PC-3 (cell line): ENCODE data around the gene UBE2L3. TPM values are rescaled to one million over a fixed set of nuclear protein-coding genes. Genes with fewer than 3 reads are reported as not detected.
A peak's percentile ranks its signal among the peaks of the same experiment; 100 is the strongest.

ENCODE experiments used
- ATAC-seq: fragments of 200-7000 bp; cut with Tn5 transposase; 2 replicates; pipeline ENCODE4 v1.9.1; 2020; ENCODE audit warnings: mild to moderate bottlenecking, moderate library complexity
- BruUV-seq: library from RNA; stranded (reverse); fragments of 400-500 nt; replicated peaks from 2 replicates; lab custom pipeline; 2021; lab: Mats Ljungman, UMichigan
- CTCF ChIA-PET: fragments of 300-600 bp; sonication (Branson Sonifier 250); formaldehyde crosslinking; loops from one replicate; lab custom pipeline; 2022; ENCODE audit warnings: antibody characterized with exemption; lab: Charles Lee
- POLR2A ChIA-PET: fragments of 300-600 bp; sonication (Branson Sonifier 250); formaldehyde crosslinking; loops from one replicate; lab custom pipeline; 2022; ENCODE audit warnings: antibody characterized with exemption; ENCODE audit not compliant: unreplicated experiment; lab: Charles Lee
- DNase-seq: peaks from one replicate; pipeline ENCODE4 v3.0.0-alpha.2; 2015
- H2AFZ ChIP-seq: fragments of 300-600 bp; sonication (generic); 2 replicates; pipeline ENCODE4 v1.6.0; 2016; ENCODE audit warnings: antibody characterized with exemption, low read length
- H3F3A ChIP-seq: fragments of 300-600 bp; sonication (generic); one replicate; pipeline ENCODE4 v1.6.0; 2017; ENCODE audit warnings: antibody characterized with exemption, low read length, control low read depth, mild to moderate bottlenecking; ENCODE audit not compliant: unreplicated experiment
- H3K27ac ChIP-seq: fragments of 300-600 bp; sonication (generic); 2 replicates; pipeline ENCODE4 v1.5.1; 2016; ENCODE audit warnings: mild to moderate bottlenecking, low read length
- H3K27me3 ChIP-seq: fragments of 300-600 bp; sonication (generic); 2 replicates; pipeline ENCODE4 v1.6.1; 2016; ENCODE audit warnings: low read length, mixed read lengths
- H3K36me3 ChIP-seq: fragments of 300-600 bp; sonication (generic); 2 replicates; pipeline ENCODE4 v1.6.1; 2016; ENCODE audit warnings: low read depth, mixed run types, low read length, mixed read lengths
- H3K4me1 ChIP-seq: fragments of 300-600 bp; sonication (generic); 2 replicates; pipeline ENCODE4 v1.5.1; 2016; ENCODE audit warnings: low read length; ENCODE audit not compliant: insufficient read depth
- H3K4me2 ChIP-seq: fragments of 300-600 bp; sonication (generic); 2 replicates; pipeline ENCODE4 v1.6.0; 2016; ENCODE audit warnings: low read length
- H3K4me3 ChIP-seq: fragments of 300-600 bp; sonication (generic); 2 replicates; pipeline ENCODE4 v1.5.1; 2016; ENCODE audit warnings: mild to moderate bottlenecking, low read length, mixed read lengths
- H3K79me2 ChIP-seq: fragments of 300-600 bp; sonication (generic); 2 replicates; pipeline ENCODE4 v1.6.1; 2017; ENCODE audit warnings: low read length, mixed read lengths
- H3K9ac ChIP-seq: fragments of 300-600 bp; sonication (generic); 2 replicates; pipeline ENCODE4 v1.6.0; 2016; ENCODE audit warnings: mild to moderate bottlenecking, low read length
- H3K9me2 ChIP-seq: fragments of 300-600 bp; sonication (generic); replicated peaks from 2 replicates; pipeline ENCODE4 v1.6.1; 2016; ENCODE audit warnings: mixed run types, low read length, mixed read lengths
- H3K9me3 ChIP-seq: fragments of 300-600 bp; sonication (generic); 2 replicates; pipeline ENCODE4 v1.6.1; 2016; ENCODE audit warnings: low read length, mixed read lengths
- H4K20me1 ChIP-seq: fragments of 300-600 bp; sonication (generic); 2 replicates; pipeline ENCODE4 v1.6.1; 2016; ENCODE audit warnings: low read length, mixed read lengths
- CTCF ChIP-seq: fragments of 300-600 bp; sonication (generic); conservative IDR thresholded peaks from 2 replicates; pipeline ENCODE4 v1.5.1; 2017; ENCODE audit warnings: antibody characterized with exemption, low read depth, mild to moderate bottlenecking, low read length
- EZH2 ChIP-seq: fragments of 300-600 bp; sonication (generic); IDR thresholded peaks from one replicate; pipeline ENCODE4 v1.6.1; 2017; ENCODE audit warnings: antibody characterized with exemption, mild to moderate bottlenecking, low read length; ENCODE audit not compliant: unreplicated experiment
- EZH2phosphoT487 ChIP-seq: fragments of 300-600 bp; sonication (generic); IDR thresholded peaks from 2 replicates; pipeline ENCODE4 v1.6.1; 2018; ENCODE audit warnings: mild to moderate bottlenecking, antibody characterized with exemption, low read length, borderline replicate concordance
- intact Hi-C: fragments of 100-400 bp; cut with micrococcal nuclease; formaldehyde crosslinking; loops from 2 replicates; pipeline ENCODE4 v1.9.0; 2023
- total RNA-seq: library from RNA; depleted of rRNA; stranded (reverse); fragments of >200 nt; gene quantifications from 2 replicates; pipeline ENCODE4 v1.2.3, GENCODE V29; 2014

Gene UBE2L3
- total RNA-seq, 1 experiment from 2014 or later, result 72.0 TPM

- Histone ChIP-seq H3K9ac (no peak overlapping the region), H3K4me3 (peak overlapping the region; percentile 71), H3F3A (no peaks in the 10 kb centered on the region), H3K27me3 (no peaks in the 10 kb centered on the region), H3K36me3 (no peaks in the 10 kb centered on the region), H3K79me2 (peaks cover 13% of the 10 kb centered on the region), H3K9me3 (no peaks in the 10 kb centered on the region), H2AFZ (peak overlapping the region; percentile 78), H4K20me1 (no peaks in the 10 kb centered on the region), H3K27ac (no peak overlapping the region), H3K4me1 (peaks cover 4% of the 10 kb centered on the region; the same call in 1 of the 2 replicates), H3K4me2 (peak overlapping the region; percentile 81), H3K9me2 (no peaks in the 10 kb centered on the region)
- no TSS peak for BruUV-seq
- ChIA-PET CTCF (no interaction called here), POLR2A (no interaction called here)
- ATAC-seq (peak; percentile 4; the same call in 1 of the 2 replicates), DNase-seq (no peak)
- TF ChIP-seq EZH2 (no peak), EZH2phosphoT487 (no peak), CTCF (no peak)
- intact Hi-C loops, result no loop called here
Observed at GRCh38 chr22:21657020-21657359, 89.5 kb downstream of the UBE2L3 start.

GRCh38 chr22:21657360-21658032 is 90.0 kb downstream of the UBE2L3 start:
- no TSS peak for BruUV-seq
- H3K4me2 ChIP-seq, result peak overlapping the region; percentile 81
- peak overlapping the region; percentile 43; the same call in 1 of the 2 replicates for H3K9ac ChIP-seq
- peaks cover 4% of the 10 kb centered on the region; the same call in 1 of the 2 replicates for H3K4me1 ChIP-seq
- H3F3A ChIP-seq, result no peaks in the 10 kb centered on the region
- no peaks in the 10 kb centered on the region for H4K20me1 ChIP-seq
- H3K4me3 ChIP-seq, result peak overlapping the region; percentile 71
- POLR2A ChIA-PET, result interaction anchor here (0.6 kb wide), 1 partner anchor 102 kb away, joined by 3 read pairs; no protein-coding TSS in a partner anchor
- no peak overlapping the region for H3K27ac ChIP-seq
- H2AFZ ChIP-seq, result peak overlapping the region; percentile 78
- DNase-seq, result peak; percentile 71
- no peaks in the 10 kb centered on the region for H3K9me3 ChIP-seq
- intact Hi-C loops, result no loop called here
- CTCF ChIA-PET, result no interaction called here
- peak; percentile 93 for ATAC-seq
- H3K27me3 ChIP-seq, result no peaks in the 10 kb centered on the region
- H3K36me3 ChIP-seq, result no peaks in the 10 kb centered on the region
- TF ChIP-seq EZH2 (no peak), EZH2phosphoT487 (no peak), CTCF (0 out of 2 replicates have a peak, but pooled peaks have one; percentile 13)
- no peaks in the 10 kb centered on the region for H3K9me2 ChIP-seq
- peaks cover 9% of the 10 kb centered on the region for H3K79me2 ChIP-seq
